Non-pigmented ciliary epithelial cell (primary cell): Measurements from ENCODE around the gene ASXL1.
"Not testable (repeated sequence)": the region's sequence is repeated elsewhere in the genome, so short reads cannot be mapped to it uniquely, and the experiment has no call there.

ENCODE experiments used
- DNase-seq: peaks from one replicate; pipeline ENCODE4 v3.0.0-alpha.2; 2010; ENCODE audit warnings: low read depth

The ASXL1 gene

GRCh38 chr20:32357869-32358631 lies at the start of gene ASXL1:
Gene ASXL1 (plus strand): TSS chr20:32358331. CDS start chr20:32358776, 445 bp downstream.
- DNase-seq = peak; percentile 77

- no peak for DNase-seq
Measured at GRCh38 chr20:32312718-32313424, 45.3 kb upstream of the ASXL1 start.

GRCh38 chr20:32314768-32315167 lies 43.4 kb upstream of the ASXL1 start:
- DNase-seq = no peak

- DNase-seq = no peak
Measured at GRCh38 chr20:32315399-32315798, 42.7 kb upstream of the ASXL1 start.

GRCh38 chr20:32315891-32316290 lies 42.2 kb upstream of the ASXL1 start:
- DNase-seq = no peak

- DNase-seq = no peak
Measured at GRCh38 chr20:32316667-32317066, 41.5 kb upstream of the ASXL1 start.

GRCh38 chr20:32319100-32319499 lies 39.0 kb upstream of the ASXL1 start:
- DNase-seq = no peak

- DNase-seq = no peak
Measured at GRCh38 chr20:32320305-32320704, 37.8 kb upstream of the ASXL1 start.

- no peak for DNase-seq
Measured at GRCh38 chr20:32321390-32321789, 36.7 kb upstream of the ASXL1 start.

- DNase-seq = not testable (repeated sequence)
Measured at GRCh38 chr20:32322260-32322659, 35.9 kb upstream of the ASXL1 start.

GRCh38 chr20:32323761-32324160 lies 34.4 kb upstream of the ASXL1 start:
- DNase-seq = not testable (repeated sequence)

- DNase-seq = no peak
Measured at GRCh38 chr20:32325706-32326503, 32.2 kb upstream of the ASXL1 start.

- DNase-seq = no peak
Measured at GRCh38 chr20:32326504-32326845, 31.7 kb upstream of the ASXL1 start.

- peak; percentile 78 for DNase-seq
Measured at GRCh38 chr20:32327087-32327681, 30.9 kb upstream of the ASXL1 start.

GRCh38 chr20:32329817-32330554 lies 28.1 kb upstream of the ASXL1 start:
- no peak for DNase-seq

GRCh38 chr20:32330555-32330897 lies 27.6 kb upstream of the ASXL1 start:
- DNase-seq = no peak

GRCh38 chr20:32332614-32333013 lies 25.5 kb upstream of the ASXL1 start:
- DNase-seq = no peak

- DNase-seq = no peak
Measured at GRCh38 chr20:32333181-32333987, 24.7 kb upstream of the ASXL1 start.

- no peak for DNase-seq
Measured at GRCh38 chr20:32333988-32334885, 23.9 kb upstream of the ASXL1 start.

GRCh38 chr20:32336918-32337347 lies 21.2 kb upstream of the ASXL1 start:
- DNase-seq = no peak
